GM12873 (cell line): ENCODE data around the gene COPZ2.

ENCODE experiments used
- CTCF ChIP-seq: IDR thresholded peaks from 2 replicates; pipeline ENCODE4 v1.5.1; 2012; ENCODE audit warnings: low read depth, mild to moderate bottlenecking, moderate library complexity, low read length, control low read depth; ENCODE audit not compliant: insufficient read depth; ENCODE audit errors: missing control alignments

The COPZ2 gene

GRCh38 chr17:48067245-48067644 lies 29.6 kb upstream of the COPZ2 start:
- no peak for TF ChIP-seq CTCF

- TF ChIP-seq CTCF = no peak
Observed at GRCh38 chr17:48066656-48067055, 29.1 kb upstream of the COPZ2 start.

- no peak for TF ChIP-seq CTCF
Observed at GRCh38 chr17:48066192-48066591, 28.6 kb upstream of the COPZ2 start.

GRCh38 chr17:48064638-48065037 lies 27.0 kb upstream of the COPZ2 start:
- TF ChIP-seq CTCF = no peak

- no peak for TF ChIP-seq CTCF
Observed at GRCh38 chr17:48062273-48062672, 24.7 kb upstream of the COPZ2 start.

GRCh38 chr17:48060249-48060648 lies 22.7 kb upstream of the COPZ2 start:
- TF ChIP-seq CTCF = no peak

GRCh38 chr17:48059125-48059668 lies 21.6 kb upstream of the COPZ2 start:
- no peak for TF ChIP-seq CTCF
